ENCODE results near the gene TARS2.

TARS2 gene, protein sequence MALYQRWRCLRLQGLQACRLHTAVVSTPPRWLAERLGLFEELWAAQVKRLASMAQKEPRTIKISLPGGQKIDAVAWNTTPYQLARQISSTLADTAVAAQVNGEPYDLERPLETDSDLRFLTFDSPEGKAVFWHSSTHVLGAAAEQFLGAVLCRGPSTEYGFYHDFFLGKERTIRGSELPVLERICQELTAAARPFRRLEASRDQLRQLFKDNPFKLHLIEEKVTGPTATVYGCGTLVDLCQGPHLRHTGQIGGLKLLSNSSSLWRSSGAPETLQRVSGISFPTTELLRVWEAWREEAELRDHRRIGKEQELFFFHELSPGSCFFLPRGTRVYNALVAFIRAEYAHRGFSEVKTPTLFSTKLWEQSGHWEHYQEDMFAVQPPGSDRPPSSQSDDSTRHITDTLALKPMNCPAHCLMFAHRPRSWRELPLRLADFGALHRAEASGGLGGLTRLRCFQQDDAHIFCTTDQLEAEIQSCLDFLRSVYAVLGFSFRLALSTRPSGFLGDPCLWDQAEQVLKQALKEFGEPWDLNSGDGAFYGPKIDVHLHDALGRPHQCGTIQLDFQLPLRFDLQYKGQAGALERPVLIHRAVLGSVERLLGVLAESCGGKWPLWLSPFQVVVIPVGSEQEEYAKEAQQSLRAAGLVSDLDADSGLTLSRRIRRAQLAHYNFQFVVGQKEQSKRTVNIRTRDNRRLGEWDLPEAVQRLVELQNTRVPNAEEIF

DNA sequence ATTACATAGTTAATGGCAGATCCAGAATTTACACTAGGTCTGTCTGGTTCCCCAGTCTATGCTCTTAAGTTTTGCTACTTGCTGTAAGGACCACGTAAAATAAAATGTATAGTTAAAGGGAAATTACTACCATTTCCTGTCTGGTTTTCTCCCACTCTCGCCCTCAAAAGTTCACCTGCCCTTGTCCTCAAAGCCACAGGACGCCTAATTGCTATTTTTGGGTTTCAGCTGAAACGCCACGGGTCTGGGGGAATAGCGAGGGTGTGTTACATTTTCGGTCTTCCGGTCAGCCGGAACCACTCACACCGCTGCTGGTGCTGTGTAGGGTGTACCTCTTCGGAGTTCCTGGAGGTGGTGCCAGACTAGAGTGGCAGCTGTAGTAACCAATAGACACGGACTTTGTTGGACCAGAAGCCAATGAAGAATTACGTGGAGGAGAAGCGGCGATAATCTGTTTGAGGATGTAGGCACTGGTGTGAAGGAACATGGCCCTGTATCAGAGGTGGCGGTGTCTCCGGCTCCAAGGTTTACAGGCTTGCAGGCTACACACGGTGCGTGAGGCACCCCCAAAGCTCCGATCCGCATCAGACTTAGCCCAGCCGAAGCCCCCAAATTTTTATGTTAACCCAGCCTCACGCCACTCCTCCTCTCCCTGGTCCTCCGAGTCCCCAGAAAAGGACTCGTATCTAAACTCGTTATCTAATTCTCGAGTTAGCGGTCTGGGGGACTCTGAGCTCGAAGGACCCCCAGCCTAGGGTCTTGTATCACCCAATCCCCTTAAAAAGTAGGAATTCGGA is at the start of gene TARS2:
Gene TARS2 (plus strand): TSS at position 454 of the 797 bp plus-strand sequence. CDS start 32 bp downstream, at position 486.
- peak; percentile 80 for DNase-seq (ENCODE audit: low read depth, low spot score)

DNA sequence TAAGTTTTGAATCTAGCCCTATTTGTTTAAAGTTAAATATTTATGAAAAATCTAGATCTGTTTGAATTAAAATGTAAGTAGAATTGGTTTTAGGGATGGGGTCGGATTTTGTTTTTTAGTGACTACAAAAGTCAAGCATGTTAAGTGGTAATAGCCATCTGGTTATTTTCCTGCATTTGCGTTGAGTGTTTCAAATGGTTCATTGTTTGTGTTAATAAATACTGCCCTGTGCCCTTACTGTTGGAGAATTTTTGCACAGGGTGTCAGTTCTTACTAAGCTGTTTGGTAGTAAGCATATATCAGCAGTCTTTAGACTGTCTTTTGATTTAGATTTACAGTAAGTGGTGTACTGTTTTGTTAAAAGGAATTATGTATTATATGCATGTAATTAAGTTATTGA is 46.1 kb upstream of the TARS2 start:
- no peak for DNase-seq (ENCODE audit: low read depth, low spot score)

DNA sequence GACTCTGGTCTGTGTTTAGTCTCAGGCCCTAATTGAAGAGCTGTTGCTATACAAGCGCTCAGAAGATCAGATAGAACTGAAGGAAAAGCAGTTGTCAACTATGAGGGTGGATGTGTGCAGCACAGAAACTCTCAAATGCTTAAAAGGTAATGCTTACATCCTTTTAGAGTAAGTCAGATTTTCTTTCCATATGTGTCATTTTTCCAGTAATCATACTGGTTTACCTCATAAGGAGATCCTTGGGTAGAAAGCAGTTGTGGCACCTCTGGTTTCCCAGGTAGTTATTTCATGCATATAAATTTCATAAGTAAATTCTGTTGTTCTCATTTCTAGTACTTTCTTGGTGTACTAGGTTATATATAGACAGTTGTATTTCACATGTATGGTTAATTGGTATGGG is 43.0 kb upstream of the TARS2 start:
- DNase-seq (ENCODE audit: low read depth, low spot score): no peak

- DNase-seq (ENCODE audit: low read depth, low spot score): no peak
Measured at GRCh38 chr1:150456146-150456647, 31.0 kb upstream of the TARS2 start.

GRCh38 chr1:150464422-150464826 is 22.8 kb upstream of the TARS2 start:
- peak; percentile 45 for DNase-seq (ENCODE audit: low read depth, low spot score)

DNA sequence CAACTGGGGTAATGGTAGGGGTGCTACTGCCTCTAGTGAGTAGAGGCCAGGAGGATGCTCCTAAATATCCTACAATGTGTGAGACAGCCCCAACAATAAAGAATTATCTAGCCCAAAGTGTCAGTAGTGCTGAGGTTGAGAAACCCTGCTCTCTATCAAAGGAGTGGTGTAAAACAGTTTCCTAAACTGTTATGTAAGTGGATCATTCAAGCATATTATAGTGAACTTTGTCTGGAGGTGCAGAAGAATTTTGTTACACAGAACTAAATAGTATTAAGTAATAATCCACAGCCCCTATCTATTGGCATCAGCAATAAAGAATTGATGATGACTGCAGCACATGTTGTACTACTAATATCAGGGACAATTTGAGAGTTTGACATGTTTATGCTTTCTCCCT is 20.3 kb upstream of the TARS2 start:
- no peak for DNase-seq (ENCODE audit: low read depth, low spot score)

- no peak for DNase-seq (ENCODE audit: low read depth, low spot score)
Measured at GRCh38 chr1:150469291-150469690, 17.9 kb upstream of the TARS2 start.

- DNase-seq (ENCODE audit: low read depth, low spot score): no peak
Measured at GRCh38 chr1:150472601-150473200, 14.5 kb upstream of the TARS2 start.

GRCh38 chr1:150473659-150474058 is 13.6 kb upstream of the TARS2 start:
- no peak for DNase-seq (ENCODE audit: low read depth, low spot score)

GRCh38 chr1:150474869-150475268 is 12.3 kb upstream of the TARS2 start:
- DNase-seq (ENCODE audit: low read depth, low spot score): no peak

DNA sequence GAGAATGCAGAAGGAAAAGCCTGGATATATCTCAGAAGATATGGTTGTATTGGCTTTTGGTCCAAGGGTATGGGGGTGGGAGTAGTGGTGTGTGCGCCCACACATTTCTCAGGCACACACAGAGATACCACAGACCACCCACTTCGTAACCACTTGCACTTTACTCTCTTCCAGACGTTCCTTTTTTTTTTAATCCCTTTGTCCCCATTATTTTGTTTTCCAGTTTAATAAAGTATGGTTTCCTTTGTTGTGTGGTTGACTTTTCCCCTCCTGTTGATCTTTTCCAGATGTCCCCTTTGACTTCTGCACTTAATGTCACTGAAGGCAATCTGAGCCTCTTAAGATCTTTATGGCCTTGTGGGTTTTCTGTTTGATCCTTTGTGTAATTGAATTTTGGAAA is 10.5 kb upstream of the TARS2 start:
- DNase-seq (ENCODE audit: low read depth, low spot score): no peak

GRCh38 chr1:150477320-150477719 is 9.9 kb upstream of the TARS2 start:
- no peak for DNase-seq (ENCODE audit: low read depth, low spot score)

DNA sequence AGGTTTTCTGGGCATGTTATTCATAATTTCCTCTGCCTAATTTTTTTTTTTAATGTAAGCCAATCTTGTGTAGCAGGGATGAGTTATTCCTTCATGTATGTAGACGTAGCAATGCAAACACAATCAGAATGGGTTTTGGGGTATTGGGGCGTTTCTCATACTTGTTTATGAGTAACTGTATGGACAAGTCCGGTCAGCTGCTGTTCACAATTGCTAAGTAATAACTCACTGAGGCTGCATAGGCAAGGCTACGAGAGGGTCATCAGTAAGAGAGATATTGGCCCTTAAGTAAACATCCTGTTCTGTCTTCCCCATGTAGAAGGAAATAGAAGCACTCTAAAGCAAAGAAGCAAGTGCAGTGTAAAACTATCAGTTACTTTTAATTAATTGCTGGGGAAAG is 9.5 kb upstream of the TARS2 start:
- no peak for DNase-seq (ENCODE audit: low read depth, low spot score)

DNA sequence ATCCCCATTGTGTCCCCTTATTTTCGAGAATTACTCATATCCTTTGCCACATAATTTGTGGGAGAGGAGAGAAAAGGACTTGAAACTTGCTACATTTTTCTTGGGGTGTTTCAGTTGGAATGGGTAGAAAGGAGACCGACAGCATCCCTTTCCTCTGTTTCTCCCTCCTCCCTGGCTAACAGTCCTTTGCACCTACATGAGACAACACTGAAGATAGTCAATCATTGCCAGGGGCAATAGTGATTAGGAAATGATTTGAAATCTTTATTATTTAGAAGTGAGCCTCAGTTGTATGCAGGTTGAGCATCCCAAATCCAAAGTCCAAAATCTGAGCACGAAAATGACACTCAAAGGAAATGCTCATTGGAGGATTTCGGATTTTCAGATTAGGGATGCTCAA is 7.8 kb upstream of the TARS2 start:
- DNase-seq (ENCODE audit: low read depth, low spot score): no peak

DNA sequence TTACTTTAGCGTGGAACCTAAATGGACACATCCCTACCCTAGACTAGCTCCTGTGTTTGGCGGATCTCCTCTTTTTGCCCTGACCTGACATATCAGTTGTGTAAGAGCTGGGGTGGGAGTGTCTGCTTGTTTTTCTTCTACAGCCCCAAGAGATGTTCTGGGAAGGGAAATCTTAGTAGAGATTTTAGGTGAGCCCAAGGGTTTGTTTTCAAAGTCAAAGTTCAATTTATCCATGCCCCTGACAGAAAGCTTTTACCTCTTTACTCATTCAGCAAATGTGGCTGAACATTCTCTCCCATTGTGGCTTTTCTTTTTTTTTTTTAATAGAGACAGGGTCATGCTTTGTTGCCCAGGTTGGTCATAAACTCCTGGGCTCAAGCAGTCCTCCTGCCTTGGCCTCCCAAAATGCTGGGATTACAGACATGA is 7.3 kb upstream of the TARS2 start:
- DNase-seq (ENCODE audit: low read depth, low spot score): no peak

DNA sequence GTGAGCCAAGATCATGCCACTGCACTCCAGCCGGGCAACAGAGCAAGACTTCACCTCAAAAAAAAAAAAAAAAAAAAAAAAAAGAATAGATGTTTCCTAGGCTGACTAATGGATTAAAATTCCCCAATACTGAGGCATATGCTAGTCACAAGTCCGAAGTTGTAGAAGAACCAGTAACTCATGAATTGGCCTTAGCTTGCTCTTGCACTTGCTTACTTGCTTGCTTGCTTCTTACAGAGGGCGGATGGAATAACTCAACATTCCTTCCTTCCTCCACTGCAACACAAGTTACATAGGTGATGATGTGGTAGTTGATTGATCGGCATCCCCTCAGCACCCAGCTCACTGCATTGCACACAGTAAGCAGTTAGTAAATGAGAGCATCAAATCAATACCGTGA is 2.8 kb upstream of the TARS2 start:
- no peak for DNase-seq (ENCODE audit: low read depth, low spot score)

- no peak for DNase-seq (ENCODE audit: low read depth, low spot score)
Measured at GRCh38 chr1:150484861-150485260, 2.4 kb upstream of the TARS2 start.

DNA sequence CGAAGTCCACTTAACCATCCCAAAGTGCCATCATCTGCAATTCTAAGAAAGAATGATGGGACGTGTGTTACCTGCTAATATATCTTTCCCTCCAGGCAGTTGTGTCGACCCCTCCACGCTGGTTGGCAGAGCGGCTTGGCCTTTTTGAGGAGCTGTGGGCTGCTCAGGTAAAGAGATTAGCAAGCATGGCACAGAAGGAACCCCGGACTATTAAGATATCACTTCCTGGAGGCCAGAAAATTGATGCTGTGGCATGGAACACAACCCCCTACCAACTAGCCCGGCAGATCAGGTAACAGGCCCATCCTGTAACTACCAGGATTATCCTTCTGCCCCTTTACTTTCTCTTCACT is 520 bp downstream of the TARS2 start:
- no peak for DNase-seq (ENCODE audit: low read depth, low spot score)

DNA sequence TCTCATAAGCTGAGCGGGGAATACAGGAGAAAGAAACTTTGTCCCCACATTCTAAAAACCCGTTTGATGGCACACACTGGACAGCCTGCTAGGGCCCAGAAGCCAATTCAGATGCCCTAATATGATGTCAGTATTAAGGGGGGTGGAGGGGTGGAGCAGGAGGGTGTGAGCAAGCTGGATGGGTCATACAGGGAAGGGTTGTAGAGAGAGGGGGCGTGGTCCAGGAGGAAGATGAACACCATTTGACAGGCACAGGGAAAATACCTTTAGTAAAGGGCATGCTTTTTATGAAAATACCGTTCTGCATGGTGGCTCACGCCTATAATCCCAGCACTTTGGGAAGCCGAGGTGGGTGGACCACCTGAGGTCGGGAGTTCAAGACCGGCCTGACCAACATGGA is 6.0 kb downstream of the TARS2 start:
- no peak for DNase-seq (ENCODE audit: low read depth, low spot score)

DNA sequence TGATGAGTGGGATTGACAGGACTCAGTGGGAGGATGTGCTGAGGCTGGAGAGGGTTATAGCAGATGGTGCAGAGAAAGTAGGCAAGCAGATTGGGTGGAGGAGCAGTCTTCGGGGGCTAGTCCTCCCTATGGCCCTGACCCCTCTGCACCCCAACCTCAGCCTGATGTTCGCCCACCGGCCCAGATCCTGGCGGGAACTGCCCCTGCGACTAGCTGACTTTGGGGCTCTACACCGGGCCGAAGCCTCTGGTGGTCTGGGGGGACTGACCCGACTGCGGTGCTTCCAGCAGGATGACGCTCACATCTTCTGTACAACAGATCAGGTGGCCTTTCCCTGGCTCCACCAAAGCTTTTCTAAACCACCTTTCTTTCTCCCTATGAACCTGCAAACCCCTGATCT is 11.1 kb downstream of the TARS2 start:
- no peak for DNase-seq (ENCODE audit: low read depth, low spot score)

- no peak for DNase-seq (ENCODE audit: low read depth, low spot score)
Measured at GRCh38 chr1:150505431-150505830, 18.2 kb downstream of the TARS2 start.

Measured in activated CD4-positive, CD25-positive, alpha-beta regulatory T cell treated with anti-CD3 and anti-CD28 coated beads, Interleukin-2, amount 50 U/mL, for 16 hours (primary cell).